Measurements from ENCODE around the gene PHLDB1. TPM values are rescaled to one million over a fixed set of nuclear protein-coding genes. Genes with fewer than 3 reads are reported as not detected.

Gene PHLDB1
- total RNA-seq, 1 donor from 2014 or later = 135 TPM

DNA sequence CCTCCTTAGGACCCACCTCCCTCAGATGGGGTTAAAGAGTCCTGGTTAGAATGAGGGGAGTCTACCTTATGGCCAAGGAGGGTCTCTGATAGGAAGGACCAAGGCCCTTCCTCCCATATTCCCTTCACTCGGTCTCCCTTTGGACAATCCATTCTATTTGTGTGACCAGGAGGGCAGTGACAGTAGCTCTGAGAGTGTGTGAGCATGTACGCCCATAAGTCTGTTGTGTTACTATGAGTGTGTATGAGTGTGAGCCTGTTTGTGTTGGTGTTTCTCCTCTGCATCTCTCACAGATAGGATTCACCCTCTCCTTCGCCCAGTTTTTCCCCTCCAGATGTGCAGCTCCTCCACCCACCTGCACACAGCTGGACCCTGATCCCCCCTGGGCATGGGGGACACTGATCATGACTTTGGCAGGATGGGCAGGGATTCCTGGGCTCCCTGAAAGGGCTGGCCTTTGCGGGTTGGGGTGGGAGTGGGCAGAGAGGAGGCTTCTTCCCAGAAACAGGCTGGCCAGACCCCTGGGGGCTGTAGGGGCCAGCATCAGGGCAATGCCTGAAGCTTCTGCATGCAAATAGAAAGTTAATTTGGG lies 14.5 kb downstream of the PHLDB1 start:
- no peak for DNase-seq (ENCODE audit: low read depth)

DNA sequence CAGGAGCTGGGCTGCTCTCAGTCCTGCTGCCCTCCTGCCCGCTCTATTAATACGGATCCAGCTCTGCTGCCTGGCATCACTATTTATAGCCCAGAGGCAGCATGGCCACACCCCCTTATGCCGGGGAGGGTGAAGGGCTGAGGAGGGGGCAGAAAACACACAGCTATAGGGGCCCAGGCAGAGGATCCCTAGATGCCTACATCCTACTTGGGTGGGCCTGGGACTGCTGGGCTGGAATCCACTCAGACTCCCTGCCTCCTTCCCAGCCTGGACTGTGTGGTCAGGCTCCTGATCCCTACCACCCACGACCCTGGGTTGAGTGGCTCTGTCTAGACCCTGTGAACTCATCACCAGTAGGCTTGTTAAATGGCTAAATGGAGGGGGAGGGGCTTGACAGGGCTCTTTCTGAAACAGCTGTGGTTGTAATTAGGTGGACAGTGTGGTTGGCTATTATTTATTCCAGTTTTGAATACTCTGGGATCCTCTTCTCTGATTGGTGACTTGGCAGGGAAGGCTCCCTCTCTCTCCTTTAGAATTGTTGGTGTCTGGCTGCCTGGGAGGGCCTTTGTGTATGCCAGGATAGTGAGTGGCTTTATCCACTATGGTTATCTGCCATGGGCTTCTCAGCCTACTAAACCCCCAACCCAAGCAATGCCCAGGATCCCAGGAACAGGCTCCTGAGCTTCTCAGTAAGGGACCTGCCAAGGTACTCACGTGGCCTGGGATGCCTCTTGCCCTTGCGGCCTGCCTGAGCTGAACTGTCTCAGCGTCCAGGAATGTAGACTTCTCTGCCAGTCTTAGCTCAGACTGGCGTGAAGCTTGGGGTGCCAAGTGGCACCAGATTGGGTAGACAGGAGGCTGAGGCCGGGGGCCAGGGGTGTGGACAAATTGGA lies 15.2 kb downstream of the PHLDB1 start:
- peak; percentile 97 for DNase-seq (ENCODE audit: low read depth)

DNA sequence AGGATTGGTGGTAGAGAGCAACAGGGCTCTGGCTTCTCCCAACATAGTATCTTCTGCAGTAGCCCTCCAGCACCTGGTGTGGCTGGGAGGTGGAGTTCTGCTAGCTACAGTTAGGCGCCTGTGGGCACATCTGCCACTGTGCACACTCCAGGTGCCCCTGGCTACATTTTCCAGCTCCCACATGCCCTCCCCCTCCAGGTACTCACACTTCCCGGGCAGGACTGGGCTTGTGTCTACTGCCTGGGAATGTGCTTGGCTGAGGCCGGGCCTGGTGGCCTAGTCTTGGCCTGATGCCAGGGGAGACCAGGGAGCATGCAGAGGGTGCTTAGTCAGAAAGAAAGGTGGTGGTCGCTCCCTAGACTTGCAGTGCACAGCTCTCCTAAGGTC lies 15.8 kb downstream of the PHLDB1 start:
- DNase-seq (ENCODE audit: low read depth) = no peak

GRCh38 chr11:118625036-118625690 lies 17.7 kb downstream of the PHLDB1 start:
- peak; percentile 61 for DNase-seq (ENCODE audit: low read depth)

GRCh38 chr11:118625976-118626375 lies 18.6 kb downstream of the PHLDB1 start:
- DNase-seq (ENCODE audit: low read depth) = no peak

GRCh38 chr11:118627566-118627965 lies 20.2 kb downstream of the PHLDB1 start:
- DNase-seq (ENCODE audit: low read depth) = no peak

GRCh38 chr11:118628031-118628430 lies 20.6 kb downstream of the PHLDB1 start:
- DNase-seq (ENCODE audit: low read depth) = no peak

DNA sequence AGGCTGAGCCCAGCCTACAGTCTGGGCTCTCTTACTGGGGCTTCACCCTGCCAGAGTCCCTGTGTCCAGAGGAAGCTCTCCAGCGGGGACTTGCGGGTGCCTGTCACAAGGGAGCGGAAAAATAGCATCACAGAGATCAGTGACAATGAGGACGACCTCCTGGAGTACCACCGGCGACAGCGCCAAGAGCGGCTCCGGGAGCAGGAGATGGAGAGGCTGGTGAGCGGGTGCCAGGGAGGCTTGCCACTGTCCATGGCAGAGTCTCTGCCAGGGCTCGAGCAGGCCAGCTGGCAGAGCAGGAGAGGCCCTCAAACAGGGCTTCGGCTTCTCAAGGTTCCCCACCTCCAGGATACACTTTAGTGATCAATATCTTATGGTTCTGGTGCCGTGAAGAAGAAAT lies 21.0 kb downstream of the PHLDB1 start:
- no peak for DNase-seq (ENCODE audit: low read depth)

DNA sequence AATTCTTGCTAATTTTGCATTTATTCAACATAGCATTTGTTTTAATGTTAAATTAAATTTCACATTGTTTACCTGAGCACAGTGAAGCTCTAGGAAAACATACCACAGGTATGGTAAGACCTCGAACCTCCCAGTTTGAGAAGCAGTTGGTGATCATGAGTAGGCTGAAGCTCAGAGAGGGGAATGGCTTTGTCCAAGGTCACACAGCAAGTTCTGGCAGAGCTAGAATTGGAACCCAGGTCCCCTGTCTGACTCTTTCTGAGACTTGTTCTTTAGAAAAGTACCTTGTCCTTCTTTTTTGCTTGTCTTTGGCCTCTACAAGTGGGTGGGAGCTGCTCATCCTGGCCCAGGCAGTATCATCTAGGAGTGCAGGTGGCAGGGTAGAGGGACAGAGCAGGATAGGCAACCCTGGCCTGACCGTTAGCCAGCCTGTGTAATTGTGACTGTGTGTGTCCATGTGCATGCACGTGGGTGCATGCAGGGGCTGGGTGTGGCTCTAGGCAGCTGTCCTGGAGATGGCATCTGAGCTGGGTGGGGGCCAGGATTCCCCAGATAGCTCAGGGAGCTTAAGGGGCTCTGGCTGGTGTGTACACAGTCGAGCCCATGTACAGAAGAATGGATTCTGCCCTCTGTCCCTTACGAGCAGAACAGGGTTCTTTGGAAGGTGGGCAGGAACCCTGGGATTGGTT lies 21.6 kb downstream of the PHLDB1 start:
- peak; percentile 91 for DNase-seq (ENCODE audit: low read depth)

DNA sequence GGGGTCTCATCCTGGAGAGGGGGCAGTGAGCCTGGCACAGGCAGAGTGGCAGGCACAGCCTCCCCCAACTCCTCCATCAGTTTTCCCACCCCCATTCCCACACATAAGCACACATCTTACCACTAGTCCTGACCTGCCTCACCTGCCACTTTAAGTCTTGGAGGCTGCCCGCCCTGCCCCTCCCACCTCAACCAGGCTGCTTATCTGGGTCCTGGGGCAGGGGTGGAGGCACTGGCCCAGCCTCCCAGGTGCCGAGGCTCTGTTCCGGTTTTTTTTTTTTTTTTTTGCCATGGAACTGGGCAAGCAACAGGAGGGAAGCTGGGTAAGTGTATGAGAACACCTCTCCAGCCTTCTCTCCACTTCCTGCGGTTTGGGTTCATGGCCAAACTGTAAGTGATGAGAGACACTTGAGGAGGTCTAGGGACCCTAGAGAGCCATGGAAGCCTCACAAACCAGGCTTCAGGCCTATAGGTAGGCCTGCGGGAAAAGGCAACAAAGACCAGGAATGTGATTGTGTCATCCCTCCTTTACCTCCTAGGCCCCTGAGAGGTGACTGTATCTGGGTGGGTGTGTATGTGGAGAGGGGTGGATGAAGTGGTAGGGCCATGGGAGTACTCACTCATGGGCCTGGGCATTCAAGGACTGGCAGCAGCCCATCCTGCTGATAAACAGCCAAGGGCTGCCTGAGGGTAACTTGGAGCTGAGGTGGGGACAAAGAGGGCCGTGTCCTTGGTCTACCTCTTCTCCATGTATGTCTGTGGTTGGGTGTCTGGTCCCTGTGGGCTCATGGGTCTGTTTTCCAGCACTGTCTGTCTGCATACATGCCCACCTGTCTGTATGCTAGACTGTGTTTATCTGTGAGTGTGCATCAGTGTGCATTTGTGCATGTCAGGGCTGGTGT lies 22.6 kb downstream of the PHLDB1 start:
- no peak for DNase-seq (ENCODE audit: low read depth)

- DNase-seq (ENCODE audit: low read depth) = no peak
These were observed 23.9 kb downstream of the PHLDB1 start for GRCh38 chr11:118631142-118631909.

DNA sequence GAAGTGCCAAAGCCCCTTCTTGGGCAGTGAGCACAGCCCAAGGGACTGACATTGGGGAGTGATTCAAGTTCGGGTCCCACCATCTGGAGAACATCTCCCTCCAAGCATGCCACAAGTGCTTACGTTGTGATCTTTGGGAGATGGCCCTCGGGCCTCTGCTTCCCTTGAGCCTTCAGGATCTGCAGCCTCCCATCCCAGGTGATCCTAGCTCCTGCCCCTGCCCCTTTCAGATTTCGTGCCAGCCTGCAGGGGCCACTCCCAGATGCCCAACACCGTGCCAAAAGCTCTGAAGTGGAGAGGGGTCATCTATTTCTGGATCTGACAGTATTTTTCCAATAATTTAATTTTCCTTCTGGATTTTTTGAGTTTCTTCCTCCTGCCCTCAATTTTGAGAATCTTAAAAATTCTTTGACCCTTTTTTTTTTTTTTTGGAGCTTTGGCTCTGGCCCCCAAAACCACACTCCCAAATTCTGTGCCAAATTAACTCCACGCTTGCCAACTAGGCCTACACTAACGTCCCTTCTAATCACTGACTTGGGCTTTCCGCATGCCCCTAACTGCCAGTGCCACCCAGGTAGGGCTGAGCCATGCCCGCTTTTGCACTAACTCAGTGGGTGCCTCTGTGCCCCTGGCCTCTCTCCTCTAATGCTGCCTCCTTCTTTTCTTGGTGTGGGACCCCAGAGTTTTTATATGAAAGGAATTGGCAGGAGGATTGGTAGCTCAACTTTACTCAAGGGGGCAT lies 25.3 kb downstream of the PHLDB1 start:
- no peak for DNase-seq (ENCODE audit: low read depth)

GRCh38 chr11:118633319-118633690 lies 25.9 kb downstream of the PHLDB1 start:
- no peak for DNase-seq (ENCODE audit: low read depth)

DNA sequence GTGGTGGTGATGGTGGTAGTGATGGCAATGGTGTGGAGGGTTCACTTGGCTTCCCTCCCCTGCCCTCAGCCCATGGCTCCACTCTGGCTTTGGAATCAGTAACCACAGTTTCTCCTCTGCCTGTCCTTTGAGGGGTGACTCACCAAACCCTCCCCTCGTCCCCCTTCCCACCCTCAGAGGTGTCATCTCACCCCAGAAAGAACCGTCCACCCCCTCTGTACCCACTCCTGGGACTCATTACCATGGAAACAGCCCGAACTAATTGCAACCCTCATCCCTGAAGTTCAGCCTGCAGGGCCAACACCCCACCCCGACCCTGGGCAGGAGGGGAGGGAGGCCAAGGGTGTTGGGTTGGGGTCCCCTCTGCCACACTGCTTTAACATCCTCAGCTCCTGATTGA lies 26.6 kb downstream of the PHLDB1 start:
- no peak for DNase-seq (ENCODE audit: low read depth)

DNA sequence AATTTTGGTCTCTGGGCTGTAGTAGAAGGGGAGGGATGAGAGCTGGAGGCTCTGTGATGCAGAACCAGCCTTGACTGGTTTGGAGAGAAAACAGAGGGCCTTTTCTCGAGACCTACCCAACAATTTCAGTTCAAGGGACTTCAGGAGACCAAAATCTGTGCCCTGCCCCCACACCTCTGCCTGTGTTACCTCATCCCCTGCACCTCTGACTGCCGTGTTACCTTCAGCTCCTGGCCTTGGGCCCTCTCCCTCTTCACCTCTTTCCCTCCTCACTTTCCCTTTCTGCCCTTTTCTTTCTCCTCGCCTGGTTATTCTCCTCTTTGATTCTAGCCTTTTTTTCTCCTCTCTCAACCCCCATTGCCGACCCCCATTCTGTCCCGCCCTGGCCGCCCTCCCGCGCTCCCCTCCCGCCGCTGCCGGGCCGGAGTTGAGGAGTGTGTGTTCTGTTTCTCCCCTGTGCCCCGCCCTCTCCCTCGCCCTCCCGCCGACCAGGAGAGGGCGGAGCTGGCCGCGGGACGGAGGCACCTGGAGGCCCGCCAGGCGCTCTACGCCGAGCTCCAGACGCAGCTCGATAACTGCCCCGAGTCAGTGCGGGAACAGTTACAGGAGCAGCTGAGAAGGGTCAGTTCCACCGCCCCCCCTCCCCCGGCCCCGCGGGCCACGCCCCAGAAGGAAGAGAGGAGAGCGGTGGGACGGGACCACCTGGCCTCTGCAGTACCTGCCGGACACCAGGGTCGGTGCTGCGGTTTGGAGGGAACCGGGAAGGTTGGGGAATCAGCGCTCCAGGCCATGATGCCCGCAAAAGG lies 27.2 kb downstream of the PHLDB1 start:
- DNase-seq (ENCODE audit: low read depth) = no peak

GRCh38 chr11:118635237-118635591 lies 27.8 kb downstream of the PHLDB1 start:
- DNase-seq (ENCODE audit: low read depth) = no peak

GRCh38 chr11:118635642-118636041 lies 28.2 kb downstream of the PHLDB1 start:
- no peak for DNase-seq (ENCODE audit: low read depth)

DNA sequence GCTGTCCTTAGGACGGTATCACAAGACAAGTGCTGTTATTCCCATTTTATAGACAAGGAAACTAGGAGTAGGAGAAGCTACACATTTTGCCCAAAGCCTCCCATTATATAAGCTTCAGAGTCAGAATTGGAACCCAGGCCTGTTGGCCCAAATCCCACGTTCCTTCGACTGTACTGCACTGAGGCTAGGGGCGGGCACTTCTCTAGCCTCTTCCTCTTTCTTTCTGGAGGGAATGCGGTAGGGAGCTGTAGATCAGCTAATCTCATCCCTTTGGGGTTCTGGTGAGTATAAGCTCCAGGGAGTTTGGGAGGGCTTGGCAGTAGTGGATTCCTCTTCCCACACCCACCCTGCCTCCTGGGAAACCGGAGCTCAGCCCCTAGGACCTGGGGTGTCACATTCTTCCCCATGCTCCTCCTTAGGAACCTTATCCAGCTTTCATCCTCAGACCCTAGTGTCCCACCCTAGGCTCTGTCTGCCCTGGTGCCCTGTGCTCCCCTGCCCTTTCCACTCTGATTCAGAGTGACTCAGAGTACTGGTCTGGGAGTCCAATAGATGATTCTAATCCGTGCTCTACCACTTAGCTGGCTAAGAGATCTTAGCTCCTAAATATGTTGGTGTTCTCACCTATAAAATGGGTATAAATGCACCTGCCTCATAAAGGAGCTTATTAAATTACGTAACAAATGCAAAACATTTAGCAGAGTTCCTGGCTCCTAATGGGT lies 29.3 kb downstream of the PHLDB1 start:
- DNase-seq (ENCODE audit: low read depth) = no peak
